GM10248 (cell line): ENCODE data around the gene ACOT8.

ENCODE experiments used
- CTCF ChIA-PET: fragments of 300-600 bp; sonication (Branson Sonifier 250); formaldehyde crosslinking; extraction: SDS; loops from one replicate; lab custom pipeline; 2021; ENCODE audit warnings: antibody characterized with exemption; lab: Yijun Ruan, JAX
- POLR2A ChIA-PET: fragments of 350-650 bp; sonication (Branson Sonifier 250); formaldehyde crosslinking; extraction: SDS; loops from one replicate; lab custom pipeline; 2020; ENCODE audit warnings: antibody characterized with exemption; lab: Yijun Ruan, JAX
- DNase-seq: peaks from one replicate; pipeline ENCODE4 v3.0.0; 2012; ENCODE audit errors: extremely low spot score
- CTCF ChIP-seq: IDR thresholded peaks from 2 replicates; pipeline ENCODE4 v1.5.1; 2012; ENCODE audit warnings: mild to moderate bottlenecking, low read depth; ENCODE audit errors: extremely low read depth, missing control alignments, control extremely low read depth

Gene ACOT8

GRCh38 chr20:45796337-45797065, 60.7 kb downstream of the ACOT8 start:
- DNase-seq = no peak
- ChIA-PET CTCF (interaction anchor here (0.6 to 2.2 kb wide), 4 partner anchors 9 to 346 kb away, joined by 3 to 9 read pairs (median 3); partner anchors contain the start of gene ZSWIM1), POLR2A (interaction anchor here (1.0 kb wide), 1 partner anchor 16 kb away, joined by 3 read pairs; the partner anchor contains the start of gene UBE2C)
- TF ChIP-seq CTCF = no peak

- TF ChIP-seq CTCF = no peak
- ChIA-PET CTCF (interaction anchor here (0.7 to 3.4 kb wide), 3 partner anchors 15 to 66 kb away, joined by 3 to 26 read pairs (median 3); no protein-coding TSS in a partner anchor), POLR2A (no interaction called here)
- DNase-seq = no peak
These were observed 64.7 kb downstream of the ACOT8 start for GRCh38 chr20:45792317-45793118.
